KOPT-K1 (cell line): ENCODE measurements around the gene PRELID1.
A peak's percentile ranks its signal among the peaks of the same experiment; 100 is the strongest.

ENCODE experiments used
- H3K27ac ChIP-seq: fragments of 200-600 bp; sonication (generic); 2 replicates; pipeline ENCODE4 v1.5.1; 2016; ENCODE audit warnings: antibody characterized with exemption, mild to moderate bottlenecking, low read depth, low read length; ENCODE audit not compliant: poor library complexity, severe bottlenecking
- H3K36me3 ChIP-seq: fragments of 200-600 bp; sonication (generic); 2 replicates; pipeline ENCODE4 v1.5.1; 2017; ENCODE audit warnings: antibody characterized with exemption, mild to moderate bottlenecking, low read length, moderate library complexity; ENCODE audit not compliant: insufficient read depth
- H3K9me3 ChIP-seq: fragments of 200-600 bp; sonication (generic); 2 replicates; pipeline ENCODE4 v1.5.1; 2017; ENCODE audit warnings: antibody characterized with exemption, low read length, mild to moderate bottlenecking; ENCODE audit not compliant: insufficient read depth, poor library complexity, severe bottlenecking

Gene PRELID1

GRCh38 chr5:177306674-177307543, 3.3 kb downstream of the PRELID1 start:
- peaks cover 58% of the 10 kb centered on the region for H3K36me3 ChIP-seq
- no peaks in the 10 kb centered on the region for H3K9me3 ChIP-seq
- H3K27ac ChIP-seq = no peak overlapping the region

GRCh38 chr5:177307544-177308363, 4.2 kb downstream of the PRELID1 start:
- H3K36me3 ChIP-seq = peaks cover 55% of the 10 kb centered on the region
- no peak overlapping the region for H3K27ac ChIP-seq
- no peaks in the 10 kb centered on the region for H3K9me3 ChIP-seq

GRCh38 chr5:177308740-177309139, 5.1 kb downstream of the PRELID1 start:
- Histone ChIP-seq H3K36me3 (peaks cover 55% of the 10 kb centered on the region), H3K9me3 (no peaks in the 10 kb centered on the region), H3K27ac (peak overlapping the region; percentile 15)

GRCh38 chr5:177309351-177310191, 6.0 kb downstream of the PRELID1 start:
- Histone ChIP-seq H3K9me3 (no peaks in the 10 kb centered on the region), H3K36me3 (peaks cover 55% of the 10 kb centered on the region), H3K27ac (peak overlapping the region; percentile 93)

- Histone ChIP-seq H3K36me3 (peaks cover 54% of the 10 kb centered on the region), H3K27ac (peak overlapping the region; percentile 93)
Measured at GRCh38 chr5:177310332-177310731, 6.7 kb downstream of the PRELID1 start.

GRCh38 chr5:177310757-177311391, 7.3 kb downstream of the PRELID1 start:
- Histone ChIP-seq H3K9me3 (no peaks in the 10 kb centered on the region), H3K36me3 (peaks cover 49% of the 10 kb centered on the region), H3K27ac (peak overlapping the region; percentile 93)

More at GRCh38 chr5:177310332-177310731, 6.7 kb downstream of the PRELID1 start:
- no peaks in the 10 kb centered on the region for H3K9me3 ChIP-seq

GRCh38 chr5:177311392-177311722, 7.8 kb downstream of the PRELID1 start:
- peaks cover 44% of the 10 kb centered on the region for H3K36me3 ChIP-seq
- no peaks in the 10 kb centered on the region for H3K9me3 ChIP-seq
- peak overlapping the region; percentile 93 for H3K27ac ChIP-seq

- peaks cover 38% of the 10 kb centered on the region for H3K36me3 ChIP-seq
- peak within 1 kb of the TSS; percentile 93 for H3K27ac ChIP-seq
- no peaks in the 10 kb centered on the region for H3K9me3 ChIP-seq
Measured at GRCh38 chr5:177311723-177312648, 8.4 kb downstream of the PRELID1 start, which contains the start of gene MXD3. MXD3 (minus strand) TSS chr5:177311898; CDS start chr5:177311830, 68 bp downstream.

GRCh38 chr5:177312649-177313181, 9.1 kb downstream of the PRELID1 start:
- Histone ChIP-seq H3K9me3 (no peaks in the 10 kb centered on the region), H3K27ac (peak overlapping the region; percentile 93), H3K36me3 (peaks cover 35% of the 10 kb centered on the region)

- H3K27ac ChIP-seq = no peak overlapping the region
- H3K36me3 ChIP-seq = peaks cover 25% of the 10 kb centered on the region
- no peaks in the 10 kb centered on the region for H3K9me3 ChIP-seq
Measured at GRCh38 chr5:177313561-177314259, 10.1 kb downstream of the PRELID1 start.

- H3K9me3 ChIP-seq = no peaks in the 10 kb centered on the region
- H3K36me3 ChIP-seq = peaks cover 16% of the 10 kb centered on the region
- no peak overlapping the region for H3K27ac ChIP-seq
Measured at GRCh38 chr5:177314376-177315342, 11.1 kb downstream of the PRELID1 start.

GRCh38 chr5:177315411-177315810, 11.8 kb downstream of the PRELID1 start:
- Histone ChIP-seq H3K27ac (no peak overlapping the region), H3K36me3 (peaks cover 8% of the 10 kb centered on the region; the same call in 1 of the 2 replicates), H3K9me3 (no peaks in the 10 kb centered on the region)
